HG03558 (cell line): Measurements from ENCODE around the gene STXBP1.
"Not testable (repeated sequence)": the region's sequence is repeated elsewhere in the genome, so short reads cannot be mapped to it uniquely, and the experiment has no call there.

Experiments used
- ATAC-seq: cut with Tn5 transposase; IDR thresholded peaks from one replicate; pipeline ENCODE4 v1.9.1; 2021; ENCODE audit warnings: moderate number of reproducible peaks; ENCODE audit not compliant: unreplicated experiment; ENCODE audit errors: extremely low read depth

The STXBP1 gene

GRCh38 chr9:127575875-127576778, 36.0 kb upstream of the STXBP1 start:
- ATAC-seq, result no peak

DNA sequence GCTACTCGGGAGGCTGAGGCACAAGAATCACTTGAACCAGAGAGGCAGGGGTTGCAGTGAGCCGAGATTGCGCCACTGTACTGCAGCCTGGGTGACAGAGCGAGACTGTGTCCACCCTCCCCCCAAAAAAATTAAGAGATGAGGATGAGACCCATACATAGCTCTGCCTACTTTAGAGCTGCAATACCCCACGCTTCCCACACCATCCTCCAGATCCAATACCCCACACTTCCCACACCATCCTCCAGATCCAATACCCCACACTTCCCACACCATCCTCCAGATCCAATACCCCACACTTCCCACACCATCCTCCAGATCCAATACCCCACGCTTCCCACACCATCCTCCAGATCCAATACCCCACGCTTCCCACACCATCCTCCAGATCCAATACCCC, 34.9 kb upstream of the STXBP1 start:
- not testable (repeated sequence) for ATAC-seq

GRCh38 chr9:127578627-127578951, 33.5 kb upstream of the STXBP1 start:
- no peak for ATAC-seq

DNA sequence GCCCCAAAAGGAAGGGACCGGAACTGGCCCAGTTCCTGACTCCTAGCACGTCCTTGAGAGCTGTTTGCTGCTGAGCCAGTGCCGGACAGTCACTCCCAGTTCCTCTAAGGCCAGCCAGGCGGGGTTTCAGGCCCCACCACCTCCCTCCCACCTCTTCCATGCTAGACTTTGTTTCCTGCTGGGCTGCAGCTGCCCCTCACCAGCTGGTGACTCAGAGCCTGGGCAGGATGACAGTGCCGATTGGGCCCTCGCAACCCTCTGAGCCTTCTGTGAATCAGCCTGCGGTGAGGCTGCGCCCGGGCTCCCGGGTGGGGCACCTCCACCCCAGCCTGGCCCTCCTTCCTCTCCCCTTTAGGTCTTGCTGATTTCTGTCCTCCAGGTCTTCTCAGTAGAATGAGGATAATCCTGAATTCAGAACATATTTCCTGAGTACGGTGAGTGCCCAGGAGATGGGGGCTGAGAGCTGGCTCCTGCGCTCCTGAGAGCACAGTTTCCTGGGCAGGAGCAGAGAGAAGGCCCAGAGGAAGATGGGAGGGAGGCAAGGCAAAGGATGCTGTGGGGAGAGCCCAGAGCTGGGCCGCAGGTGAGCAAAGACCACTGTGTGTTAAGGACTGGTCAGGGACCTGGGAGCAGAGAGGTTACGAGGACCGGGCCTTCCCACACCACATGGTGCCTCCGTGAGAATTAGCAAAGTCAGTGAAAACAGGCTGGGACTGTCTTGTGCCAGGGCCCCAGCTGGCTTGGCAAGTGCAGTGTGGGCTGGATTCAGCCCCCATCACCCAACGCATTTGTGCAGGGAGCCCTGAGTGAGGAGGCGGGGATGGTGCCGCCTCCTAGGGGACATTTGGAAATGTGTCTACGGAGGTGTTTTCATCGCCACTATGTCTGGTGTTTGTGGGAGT, 32.9 kb upstream of the STXBP1 start:
- no peak for ATAC-seq

DNA sequence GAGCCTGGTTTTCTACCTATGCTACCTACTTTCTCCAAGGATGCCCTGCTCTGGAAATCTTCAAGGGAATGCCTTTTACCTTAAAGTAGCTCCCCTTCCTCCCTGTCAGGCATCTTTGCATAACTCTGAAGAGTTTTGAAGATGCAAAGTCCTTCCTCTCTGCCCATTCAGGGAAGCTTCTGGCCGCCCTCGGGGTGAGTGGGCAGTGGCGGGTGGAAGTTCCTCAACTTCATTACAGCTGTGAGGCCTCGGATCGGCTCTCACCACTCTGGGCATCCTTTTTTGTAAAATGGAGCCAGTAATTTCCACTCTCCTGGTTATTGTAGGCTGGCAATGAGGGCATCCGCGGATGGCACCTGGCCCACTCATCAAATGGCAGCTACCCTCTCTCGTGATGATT, 31.7 kb upstream of the STXBP1 start:
- no peak for ATAC-seq

DNA sequence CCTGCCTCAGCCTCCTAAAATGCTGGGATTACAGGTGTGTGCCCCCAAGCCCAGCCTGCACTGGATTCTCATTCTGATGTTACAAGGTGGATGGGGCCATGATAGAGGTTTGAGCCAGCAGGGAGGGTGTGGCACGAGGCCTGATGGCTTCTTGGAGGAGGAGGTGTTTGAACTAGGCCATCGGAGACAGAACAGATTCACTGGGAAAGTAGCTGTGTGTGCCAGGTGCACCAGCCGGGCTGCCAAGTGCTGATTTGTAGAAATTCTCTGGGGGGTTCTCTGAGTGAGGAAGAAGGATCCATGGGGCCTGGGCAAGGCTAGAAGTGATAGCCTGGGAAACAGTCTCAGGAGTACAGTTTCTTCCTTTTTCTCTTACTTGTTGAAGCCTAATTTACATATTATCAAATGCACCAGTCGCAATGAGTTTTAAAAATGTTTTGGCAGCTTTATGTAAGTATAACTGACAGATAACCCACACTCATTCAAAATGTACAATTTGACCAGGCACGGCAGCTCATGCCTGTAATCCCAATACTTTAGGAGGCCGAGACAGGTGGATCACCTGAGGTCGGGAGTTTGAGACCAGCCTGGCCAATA, 31.1 kb upstream of the STXBP1 start:
- no peak for ATAC-seq

DNA sequence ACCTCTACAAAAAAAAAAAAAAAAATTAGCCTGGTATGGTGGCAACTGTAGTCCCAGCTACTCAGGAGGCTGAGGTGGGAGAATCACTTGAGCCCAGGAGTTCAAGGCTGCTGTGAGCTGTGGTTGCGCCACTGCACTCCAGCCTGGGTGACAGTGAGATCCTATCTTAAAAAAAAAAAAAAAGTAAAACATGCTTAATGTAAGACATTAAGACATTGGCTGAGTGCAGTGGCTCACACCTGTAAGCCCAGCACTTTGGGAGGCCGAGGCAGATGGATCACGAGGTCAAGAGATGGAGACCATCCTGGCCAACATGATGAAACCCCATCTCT, 27.6 kb upstream of the STXBP1 start:
- ATAC-seq, result not testable (repeated sequence)

DNA sequence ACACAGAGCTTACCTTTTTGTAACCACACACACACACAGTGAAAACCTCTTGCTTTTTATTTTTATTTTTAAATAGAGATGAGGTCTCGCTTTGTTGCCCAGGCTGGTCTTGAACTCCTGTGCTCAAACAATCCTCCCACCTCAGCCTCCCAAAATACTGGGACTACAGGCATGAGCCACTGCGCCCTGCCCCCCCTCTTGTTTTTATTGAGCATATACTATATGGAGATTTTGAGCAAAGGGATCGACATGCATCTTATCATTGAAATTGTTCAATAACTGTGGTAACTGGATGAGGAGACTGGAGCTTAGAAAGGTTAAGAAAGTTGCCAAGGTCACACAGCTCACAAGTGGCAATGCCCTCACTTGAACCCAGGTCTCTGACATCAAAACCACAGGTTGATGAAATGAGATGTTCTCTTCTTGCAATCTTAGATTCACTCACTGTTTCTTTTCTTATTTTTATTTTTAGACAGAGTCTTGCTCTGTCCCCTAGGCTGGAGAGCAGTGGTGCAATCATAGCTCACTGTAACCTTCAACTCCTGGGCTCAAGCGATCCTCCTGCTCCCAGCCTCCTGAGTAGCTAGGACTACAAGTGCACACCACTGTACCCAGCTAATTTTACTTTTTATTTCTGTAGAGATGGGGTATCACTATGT, 26.8 kb upstream of the STXBP1 start:
- ATAC-seq, result no peak

DNA sequence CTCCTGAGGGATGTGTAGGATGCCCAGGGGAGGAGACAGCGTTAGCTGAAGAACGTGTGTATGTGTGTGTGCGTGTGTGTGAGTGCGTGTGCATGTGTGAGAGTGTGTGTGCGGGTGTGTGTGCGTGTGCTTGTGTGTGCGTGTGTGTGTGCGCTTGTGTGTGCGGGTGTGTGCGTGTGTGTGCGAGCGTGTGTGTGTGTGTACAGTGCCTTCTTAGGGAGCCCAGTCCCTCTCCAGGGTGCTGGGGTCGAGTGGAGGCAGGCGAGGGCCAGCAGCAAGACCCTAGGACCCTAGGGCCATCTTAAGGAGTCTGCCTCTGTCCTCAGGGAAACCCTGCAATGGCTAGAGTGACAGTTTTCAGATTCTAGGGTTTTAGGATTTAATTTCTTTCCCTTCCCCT, 26.0 kb upstream of the STXBP1 start:
- ATAC-seq, result no peak

DNA sequence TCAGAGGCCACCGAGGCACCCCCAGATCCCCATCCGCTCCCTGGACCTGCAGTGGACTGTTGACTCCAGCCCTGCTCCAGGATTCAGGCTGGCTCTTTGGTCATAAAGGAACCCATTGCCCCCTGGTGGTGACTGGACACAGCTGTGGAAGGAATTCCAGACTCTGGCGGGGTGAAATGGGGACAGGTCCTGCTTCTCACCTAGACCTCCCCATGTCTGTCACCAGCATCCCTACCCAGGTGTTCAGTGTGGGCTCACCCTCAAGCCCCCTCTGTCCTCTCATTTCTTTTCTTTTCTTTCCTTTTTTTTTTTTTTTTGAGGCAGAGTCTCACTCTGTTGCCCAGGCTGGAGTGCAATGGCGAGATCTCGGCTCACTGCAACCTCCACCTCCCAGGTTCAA, 25.5 kb upstream of the STXBP1 start:
- ATAC-seq, result no peak

GRCh38 chr9:127587966-127588365, 24.1 kb upstream of the STXBP1 start:
- no peak for ATAC-seq

GRCh38 chr9:127588740-127589506, 23.2 kb upstream of the STXBP1 start:
- no peak for ATAC-seq

DNA sequence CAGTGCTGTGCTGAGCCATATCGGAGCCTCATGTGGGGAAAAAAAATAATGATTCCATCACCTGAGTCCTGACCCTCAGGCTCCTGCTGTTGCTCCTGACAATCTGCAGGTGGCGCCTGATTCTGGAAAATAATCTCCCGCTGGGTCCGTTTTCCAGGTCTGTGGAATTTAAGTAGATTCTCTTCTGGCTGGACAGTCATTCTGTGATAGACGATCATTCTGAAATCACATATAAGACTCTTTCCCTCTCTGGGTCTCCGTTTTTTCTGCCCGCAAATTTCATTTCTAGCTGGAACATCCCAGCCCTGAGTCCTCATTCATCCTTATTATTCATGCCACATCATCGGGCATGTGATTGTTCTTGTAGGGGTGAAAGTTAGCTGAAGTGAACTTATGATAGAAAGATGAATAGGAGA, 22.1 kb upstream of the STXBP1 start:
- no peak for ATAC-seq

- ATAC-seq, result no peak
Measured at GRCh38 chr9:127595611-127596010, 16.5 kb upstream of the STXBP1 start.

- no peak for ATAC-seq
Measured at GRCh38 chr9:127598839-127599549, 13.1 kb upstream of the STXBP1 start.

DNA sequence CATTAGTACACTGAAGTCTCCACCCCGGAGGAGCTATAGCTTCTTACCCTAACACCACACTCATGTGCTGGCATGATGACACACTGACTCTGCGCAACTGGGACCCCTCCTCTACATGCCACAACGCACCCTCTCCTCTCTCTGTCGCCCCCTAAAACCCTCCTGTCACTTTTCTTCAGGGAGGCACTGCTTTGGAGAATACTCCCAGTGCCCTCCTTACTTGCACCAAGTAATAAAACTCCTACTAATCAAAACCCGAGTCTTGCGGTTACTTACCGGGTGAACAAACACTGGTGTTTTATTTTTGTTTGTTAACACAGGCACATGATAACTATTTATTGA, 12.6 kb upstream of the STXBP1 start:
- ATAC-seq, result no peak

GRCh38 chr9:127603226-127603625, 8.9 kb upstream of the STXBP1 start:
- no peak for ATAC-seq

- ATAC-seq, result no peak
Measured at GRCh38 chr9:127606043-127606442, 6.0 kb upstream of the STXBP1 start.
